HUES48 (cell line): ENCODE data around the gene MFF.

Experiments
- H3K27ac ChIP-seq: one replicate; pipeline ENCODE4 v1.7.0; 2013; ENCODE audit warnings: low read depth, low read length, inconsistent platforms
- H3K27me3 ChIP-seq: 2 replicates; pipeline ENCODE4 v1.6.1; 2013; ENCODE audit warnings: mild to moderate bottlenecking, low read length; ENCODE audit not compliant: control insufficient read depth, insufficient read depth
- H3K36me3 ChIP-seq: 2 replicates; pipeline ENCODE4 v1.6.1; 2013; ENCODE audit warnings: low read length; ENCODE audit not compliant: control insufficient read depth, insufficient read depth
- H3K4me1 ChIP-seq: 2 replicates; pipeline ENCODE4 v1.6.1; 2013; ENCODE audit warnings: mild to moderate bottlenecking, low read length; ENCODE audit not compliant: control insufficient read depth, insufficient read depth
- H3K4me3 ChIP-seq: 2 replicates; pipeline ENCODE4 v1.5.1; 2013; ENCODE audit warnings: mild to moderate bottlenecking, low read depth, low read length
- H3K9ac ChIP-seq: 2 replicates; pipeline ENCODE4 v1.6.1; 2013; ENCODE audit warnings: mild to moderate bottlenecking, low read depth, low read length, moderate library complexity
- H3K9me3 ChIP-seq: 2 replicates; pipeline ENCODE4 v1.6.1; 2013; ENCODE audit warnings: low read length; ENCODE audit not compliant: control insufficient read depth, insufficient read depth

Gene MFF

DNA sequence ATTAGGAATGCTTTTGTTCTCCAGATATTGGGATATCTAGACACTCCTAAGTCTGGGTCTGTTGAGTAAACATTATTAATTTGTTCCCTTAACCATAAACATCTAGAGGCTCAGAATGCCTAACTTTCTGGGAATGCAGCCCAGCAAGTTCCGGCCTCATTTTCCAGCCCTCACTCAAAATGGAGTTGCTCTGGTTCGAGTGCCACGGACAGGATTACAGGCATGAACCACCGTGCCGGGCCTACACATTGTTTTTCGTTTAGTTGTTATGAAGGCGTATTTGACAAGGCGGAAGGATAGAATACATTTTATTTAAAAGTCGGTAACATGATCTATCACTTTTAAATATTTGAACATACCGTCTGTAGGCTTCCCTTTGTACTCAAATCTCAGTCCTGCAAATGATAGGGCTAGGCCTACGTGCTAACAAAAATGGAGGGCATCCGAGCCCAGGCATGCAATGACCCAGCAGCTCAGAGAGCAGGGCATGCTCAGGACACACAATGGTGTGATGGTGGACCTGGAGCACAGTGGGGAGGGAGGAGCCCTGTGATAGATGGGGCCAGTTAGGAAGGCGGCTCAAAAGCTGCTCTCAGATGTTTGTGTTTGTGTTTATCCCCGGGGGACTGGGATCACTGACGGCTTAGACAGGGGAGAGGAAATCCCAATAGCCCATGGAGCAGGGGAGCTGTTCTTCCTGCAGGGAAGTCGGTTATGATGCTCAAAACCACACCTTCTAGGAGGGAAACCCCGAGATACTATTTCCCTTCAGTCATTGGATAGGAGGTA, 65.6 kb downstream of the MFF start:
- Histone ChIP-seq H3K9ac (no peak overlapping the region), H3K27me3 (no peaks in the 10 kb centered on the region), H3K27ac (no peak overlapping the region), H3K4me1 (no peaks in the 10 kb centered on the region), H3K4me3 (no peak overlapping the region), H3K9me3 (no peaks in the 10 kb centered on the region), H3K36me3 (no peaks in the 10 kb centered on the region)

- Histone ChIP-seq H3K4me1 (no peaks in the 10 kb centered on the region), H3K9ac (no peak overlapping the region), H3K36me3 (no peaks in the 10 kb centered on the region), H3K4me3 (no peak overlapping the region), H3K27me3 (no peaks in the 10 kb centered on the region), H3K27ac (no peak overlapping the region), H3K9me3 (no peaks in the 10 kb centered on the region)
These were observed 69.3 kb downstream of the MFF start for GRCh38 chr2:227394401-227394800.

DNA sequence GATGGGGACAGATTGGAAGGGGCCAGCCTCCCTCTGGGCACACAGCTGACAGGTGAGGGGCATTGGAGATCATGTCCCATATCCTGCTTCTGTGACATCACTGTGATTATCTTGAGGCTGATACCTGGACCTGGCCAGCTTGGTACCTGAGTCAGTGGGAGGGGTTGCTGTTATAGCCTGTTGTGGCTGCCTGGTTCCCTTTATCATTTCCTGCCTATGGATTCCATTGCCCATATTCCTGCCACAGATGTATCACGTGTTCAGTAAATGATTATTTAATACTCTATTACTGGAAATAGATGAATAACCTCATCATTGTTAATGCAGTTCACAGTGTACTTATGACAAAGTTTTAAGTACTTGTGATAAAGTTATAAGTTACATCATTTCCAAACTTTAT, 70.5 kb downstream of the MFF start:
- no peak overlapping the region for H3K27ac ChIP-seq

GRCh38 chr2:227397562-227397961, 72.5 kb downstream of the MFF start:
- no peaks in the 10 kb centered on the region for H3K9me3 ChIP-seq
- H3K4me1 ChIP-seq: no peaks in the 10 kb centered on the region
- H3K36me3 ChIP-seq: no peaks in the 10 kb centered on the region
- H3K4me3 ChIP-seq: no peak overlapping the region
- no peaks in the 10 kb centered on the region for H3K27me3 ChIP-seq
- H3K27ac ChIP-seq: no peak overlapping the region
- H3K9ac ChIP-seq: no peak overlapping the region

More for the DNA sequence above, 70.5 kb downstream of the MFF start:
- Histone ChIP-seq H3K9me3 (no peaks in the 10 kb centered on the region), H3K4me3 (no peak overlapping the region), H3K4me1 (no peaks in the 10 kb centered on the region), H3K27me3 (no peaks in the 10 kb centered on the region), H3K9ac (no peak overlapping the region), H3K36me3 (no peaks in the 10 kb centered on the region)

GRCh38 chr2:227398684-227399670, 73.9 kb downstream of the MFF start:
- H3K9me3 ChIP-seq: no peaks in the 10 kb centered on the region
- H3K4me1 ChIP-seq: no peaks in the 10 kb centered on the region
- no peak overlapping the region for H3K4me3 ChIP-seq
- H3K27me3 ChIP-seq: no peaks in the 10 kb centered on the region
- H3K9ac ChIP-seq: no peak overlapping the region
- no peaks in the 10 kb centered on the region for H3K36me3 ChIP-seq
- no peak overlapping the region for H3K27ac ChIP-seq

DNA sequence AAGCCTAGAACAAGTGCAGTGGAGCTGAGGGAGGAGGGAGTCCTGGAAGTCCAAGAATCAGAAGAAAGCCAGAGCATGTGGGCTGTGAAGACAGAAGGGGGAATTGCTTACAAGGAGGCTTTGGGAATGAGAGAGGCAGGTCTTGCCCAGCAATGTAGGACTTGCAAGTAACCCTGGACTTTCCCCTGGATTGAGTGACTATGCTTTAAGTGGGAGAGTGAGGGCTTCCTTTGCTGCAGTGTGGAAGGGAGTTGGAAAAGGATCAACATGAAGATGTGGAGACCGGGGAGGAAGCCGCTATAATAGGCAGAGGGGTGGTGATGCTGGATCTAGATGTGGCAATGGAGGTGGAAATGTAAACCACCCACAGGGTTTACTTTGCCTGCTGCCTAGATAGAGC, 76.5 kb downstream of the MFF start:
- no peaks in the 10 kb centered on the region for H3K36me3 ChIP-seq
- peaks cover 4% of the 10 kb centered on the region for H3K4me1 ChIP-seq
- H3K27ac ChIP-seq: no peak overlapping the region
- no peak overlapping the region for H3K9ac ChIP-seq
- no peaks in the 10 kb centered on the region for H3K9me3 ChIP-seq
- H3K4me3 ChIP-seq: no peak overlapping the region
- no peaks in the 10 kb centered on the region for H3K27me3 ChIP-seq

- H3K4me1 ChIP-seq: peaks cover 4% of the 10 kb centered on the region
- no peaks in the 10 kb centered on the region for H3K27me3 ChIP-seq
- H3K9me3 ChIP-seq: no peaks in the 10 kb centered on the region
- no peak overlapping the region for H3K9ac ChIP-seq
- H3K4me3 ChIP-seq: no peak overlapping the region
- no peak overlapping the region for H3K27ac ChIP-seq
- H3K36me3 ChIP-seq: no peaks in the 10 kb centered on the region
These were observed 77.3 kb downstream of the MFF start for GRCh38 chr2:227402321-227402720.

DNA sequence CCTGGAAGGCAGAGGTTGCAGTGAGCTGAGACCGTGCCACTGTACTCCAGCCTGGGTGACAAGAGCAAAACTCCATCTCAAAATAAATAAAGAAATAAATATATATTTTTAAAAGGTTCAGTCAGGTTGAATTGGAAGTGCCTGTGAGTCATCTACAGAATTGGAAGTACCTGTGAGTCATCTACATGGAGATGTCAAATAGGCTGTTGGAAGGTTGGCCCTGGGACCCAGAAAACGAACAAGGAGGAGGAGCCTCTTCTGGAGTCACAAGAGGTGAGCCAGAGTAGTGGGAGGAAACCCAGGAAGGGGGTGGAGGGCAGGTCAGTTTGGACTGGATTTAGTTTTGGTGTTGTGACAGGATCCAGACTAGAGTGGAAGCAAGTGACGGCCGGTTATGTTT, 77.9 kb downstream of the MFF start:
- peaks cover 4% of the 10 kb centered on the region for H3K4me1 ChIP-seq
- no peaks in the 10 kb centered on the region for H3K27me3 ChIP-seq

GRCh38 chr2:227404585-227405271, 79.7 kb downstream of the MFF start:
- no peak overlapping the region for H3K27ac ChIP-seq
- H3K4me3 ChIP-seq: no peak overlapping the region
- no peaks in the 10 kb centered on the region for H3K36me3 ChIP-seq
- no peaks in the 10 kb centered on the region for H3K27me3 ChIP-seq
- no peak overlapping the region for H3K9ac ChIP-seq
- no peaks in the 10 kb centered on the region for H3K9me3 ChIP-seq
- peaks cover 4% of the 10 kb centered on the region for H3K4me1 ChIP-seq

More for the DNA sequence above, 77.9 kb downstream of the MFF start:
- Histone ChIP-seq H3K9me3 (no peaks in the 10 kb centered on the region), H3K36me3 (no peaks in the 10 kb centered on the region), H3K9ac (no peak overlapping the region), H3K27ac (no peak overlapping the region), H3K4me3 (no peak overlapping the region)

GRCh38 chr2:227406177-227407031, 81.4 kb downstream of the MFF start:
- Histone ChIP-seq H3K27me3 (no peaks in the 10 kb centered on the region), H3K9me3 (no peaks in the 10 kb centered on the region), H3K36me3 (no peaks in the 10 kb centered on the region), H3K9ac (no peak overlapping the region), H3K4me1 (peaks cover 4% of the 10 kb centered on the region), H3K27ac (no peak overlapping the region), H3K4me3 (no peak overlapping the region)
